ENCODE data around the gene SMPD2.

- TF ChIP-seq POLR2AphosphoS5 (IDR thresholded peaks at IDR 0.05; ENCODE audit: low read depth): no peak
- TF ChIP-seq CTCF (conservative IDR thresholded peaks at IDR 0.05; ENCODE audit: low read depth in 2 of 2): no peak
- no peak for TF ChIP-seq REST (IDR thresholded peaks at IDR 0.05; ENCODE audit: unreplicated experiment)
- no peak for TF ChIP-seq JUNB (IDR thresholded peaks at IDR 0.05; ENCODE audit: unreplicated experiment)
Observed at GRCh38 chr6:109486068-109486467, 45.5 kb downstream of the SMPD2 start.

Measured in GM23338 (cell line).